ENCODE measurements around the gene GJA5. TPM values are rescaled to one million over a fixed set of nuclear protein-coding genes. Genes with fewer than 3 reads are reported as not detected.
A peak's percentile ranks its signal among the peaks of the same experiment; 100 is the strongest.

GJA5 gene
- total and polyA plus RNA-seq, 3 experiments from 2014 or later = not detected

DNA sequence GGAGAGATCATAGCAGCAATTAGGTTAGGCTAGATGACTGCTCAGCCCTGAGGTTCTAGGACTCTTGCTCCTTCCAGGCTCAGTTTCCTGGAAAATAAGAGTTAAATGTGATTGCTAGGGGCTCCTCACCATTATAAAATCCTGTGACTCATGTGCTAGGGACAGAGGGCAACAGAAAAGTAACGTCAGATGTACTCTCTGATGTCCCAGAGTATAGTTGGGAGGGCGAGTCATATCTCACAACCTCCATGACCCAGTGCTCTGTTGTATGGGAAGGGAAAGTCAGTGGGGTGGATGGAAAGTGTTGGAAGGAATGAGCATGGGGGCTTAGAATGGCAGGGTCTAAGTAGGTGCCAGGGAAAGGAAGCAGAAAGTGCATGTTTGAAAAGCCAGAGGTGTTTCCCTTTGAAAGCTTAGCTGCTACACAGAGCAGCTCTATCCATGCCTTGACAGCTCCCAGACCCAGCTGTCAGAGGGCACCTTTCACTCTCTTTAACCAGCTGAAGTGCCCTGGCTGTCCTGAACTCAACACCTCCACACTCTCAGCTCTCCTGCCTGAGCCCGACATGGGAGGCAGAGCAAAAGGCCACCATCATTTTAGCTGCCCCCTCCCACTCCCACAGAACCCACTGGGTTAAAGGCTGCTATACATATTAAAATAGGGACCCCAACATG lies 11.6 kb downstream of the GJA5 start:
- Histone ChIP-seq H3K4me3 (ENCODE audit: low read length) (no peak overlapping the region), H3K36me3 (ENCODE audit: insufficient read depth, low read length) (no peaks in the 10 kb centered on the region), H3K27ac (ENCODE audit: low read depth, low read length) (no peak overlapping the region), H3K9me3 (ENCODE audit: low read length) (no peaks in the 10 kb centered on the region), H3K27me3 (ENCODE audit: insufficient read depth, low read length, poor library complexity, severe bottlenecking) (no peaks in the 10 kb centered on the region), H3K4me1 (ENCODE audit: insufficient read depth, low read length) (no peaks in the 10 kb centered on the region)
- Mint-ChIP-seq H3K27me3 (peaks cover 7 to 9% of the 10 kb centered on the region in 2 donors), H3K36me3 (peaks cover 0 to 3% (median 0%) of the 10 kb centered on the region in 3 donors), H3K4me3 (no peak overlapping the region), H3K27ac (no peak overlapping the region), H3K9me3 (no peaks in the 10 kb centered on the region), H3K4me1 (no peaks in the 10 kb centered on the region)
- no peak for DNase-seq
- CTCF ChIA-PET = no interaction called here
- POLR2A ChIA-PET = no interaction called here

GRCh38 chr1:147747966-147748365 lies 12.4 kb downstream of the GJA5 start:
- H3K27ac ChIP-seq (ENCODE audit: low read depth, low read length) = no peak overlapping the region
- POLR2A ChIA-PET = no interaction called here
- no peak overlapping the region for H3K4me3 Mint-ChIP-seq
- H3K4me3 ChIP-seq (ENCODE audit: low read length) = no peak overlapping the region
- no peaks in the 10 kb centered on the region for H3K9me3 Mint-ChIP-seq
- H3K27me3 Mint-ChIP-seq = peaks cover 8 to 9% of the 10 kb centered on the region in 2 donors
- CTCF ChIA-PET = no interaction called here
- no peaks in the 10 kb centered on the region for H3K4me1 Mint-ChIP-seq
- no peaks in the 10 kb centered on the region for H3K9me3 ChIP-seq (ENCODE audit: low read length)
- no peak for DNase-seq
- H3K36me3 ChIP-seq (ENCODE audit: insufficient read depth, low read length) = no peaks in the 10 kb centered on the region
- H3K4me1 ChIP-seq (ENCODE audit: insufficient read depth, low read length) = no peaks in the 10 kb centered on the region
- no peak overlapping the region for H3K27ac Mint-ChIP-seq
- no peaks in the 10 kb centered on the region for H3K27me3 ChIP-seq (ENCODE audit: insufficient read depth, low read length, poor library complexity, severe bottlenecking)
- H3K36me3 Mint-ChIP-seq = peaks cover 0 to 3% (median 0%) of the 10 kb centered on the region in 3 donors

GRCh38 chr1:147745271-147745670 lies 15.1 kb downstream of the GJA5 start:
- Histone ChIP-seq H3K27me3 (ENCODE audit: insufficient read depth, low read length, poor library complexity, severe bottlenecking) (no peaks in the 10 kb centered on the region), H3K4me1 (ENCODE audit: insufficient read depth, low read length) (no peaks in the 10 kb centered on the region), H3K4me3 (ENCODE audit: low read length) (no peak overlapping the region), H3K36me3 (ENCODE audit: insufficient read depth, low read length) (no peaks in the 10 kb centered on the region), H3K9me3 (ENCODE audit: low read length) (no peaks in the 10 kb centered on the region), H3K27ac (ENCODE audit: low read depth, low read length) (no peak overlapping the region)
- Mint-ChIP-seq H3K27me3 (peaks cover 7 to 13% of the 10 kb centered on the region in 2 donors), H3K4me3 (no peak overlapping the region), H3K9me3 (no peaks in the 10 kb centered on the region), H3K36me3 (no peaks in the 10 kb centered on the region), H3K4me1 (no peaks in the 10 kb centered on the region), H3K27ac (no peak overlapping the region)
- no peak for DNase-seq
- ChIA-PET POLR2A (no interaction called here), CTCF (no interaction called here)

- ChIA-PET CTCF (no interaction called here), POLR2A (no interaction called here)
- Histone ChIP-seq H3K27me3 (ENCODE audit: insufficient read depth, low read length, poor library complexity, severe bottlenecking) (no peaks in the 10 kb centered on the region), H3K27ac (ENCODE audit: low read depth, low read length) (no peak overlapping the region), H3K4me3 (ENCODE audit: low read length) (no peak overlapping the region), H3K4me1 (ENCODE audit: insufficient read depth, low read length) (no peaks in the 10 kb centered on the region), H3K9me3 (ENCODE audit: low read length) (no peaks in the 10 kb centered on the region), H3K36me3 (ENCODE audit: insufficient read depth, low read length) (no peaks in the 10 kb centered on the region)
- Mint-ChIP-seq H3K36me3 (no peaks in the 10 kb centered on the region), H3K27ac (no peak overlapping the region), H3K9me3 (no peaks in the 10 kb centered on the region), H3K4me1 (peaks cover 0 to 2% (median 0%) of the 10 kb centered on the region in 3 donors), H3K27me3 (peaks cover 5 to 13% of the 10 kb centered on the region in 2 donors), H3K4me3 (no peak overlapping the region)
- DNase-seq = no peak
Measured at GRCh38 chr1:147741065-147741464, 19.3 kb downstream of the GJA5 start.

DNA sequence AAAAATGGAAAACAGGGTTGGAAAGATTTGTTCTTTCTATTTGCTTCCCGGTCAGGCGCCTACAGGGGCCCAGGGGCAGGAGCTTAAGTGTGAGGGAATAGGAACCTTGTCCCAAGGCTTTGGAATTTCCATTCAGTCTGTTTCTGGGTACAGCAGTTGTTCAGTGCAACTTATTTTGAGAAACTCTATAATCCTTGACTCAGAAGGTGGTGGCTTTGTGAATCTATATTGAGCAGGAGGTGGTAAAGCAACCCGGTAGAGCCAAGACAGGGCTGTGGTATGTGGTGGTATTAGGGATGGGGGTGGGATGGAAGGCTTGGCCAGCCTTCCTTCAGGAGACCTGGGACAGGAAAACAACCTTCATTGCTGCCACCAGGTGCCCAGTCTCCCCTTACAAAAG lies 20.0 kb downstream of the GJA5 start:
- DNase-seq = no peak
- Histone ChIP-seq H3K4me1 (ENCODE audit: insufficient read depth, low read length) (no peaks in the 10 kb centered on the region), H3K4me3 (ENCODE audit: low read length) (no peak overlapping the region), H3K36me3 (ENCODE audit: insufficient read depth, low read length) (no peaks in the 10 kb centered on the region), H3K27ac (ENCODE audit: low read depth, low read length) (no peak overlapping the region), H3K27me3 (ENCODE audit: insufficient read depth, low read length, poor library complexity, severe bottlenecking) (no peaks in the 10 kb centered on the region), H3K9me3 (ENCODE audit: low read length) (no peaks in the 10 kb centered on the region)
- no peak overlapping the region for H3K4me3 Mint-ChIP-seq
- H3K27ac Mint-ChIP-seq = no peak overlapping the region
- H3K4me1 Mint-ChIP-seq = peaks cover 4 to 7% (median 4%) of the 10 kb centered on the region in 3 donors
- no peaks in the 10 kb centered on the region for H3K36me3 Mint-ChIP-seq
- peaks cover 5 to 13% of the 10 kb centered on the region in 2 donors for H3K27me3 Mint-ChIP-seq
- ChIA-PET CTCF (no interaction called here), POLR2A (no interaction called here)
- H3K9me3 Mint-ChIP-seq = no peaks in the 10 kb centered on the region

- H3K9me3 ChIP-seq (ENCODE audit: low read length) = no peaks in the 10 kb centered on the region
- Mint-ChIP-seq H3K27me3 (peaks cover 4 to 8% of the 10 kb centered on the region in 2 donors), H3K36me3 (no peaks in the 10 kb centered on the region), H3K9me3 (peaks cover 0 to 2% (median 0%) of the 10 kb centered on the region in 5 donors), H3K4me3 (no peak overlapping the region), H3K4me1 (peaks cover 13 to 18% (median 16%) of the 10 kb centered on the region in 3 donors), H3K27ac (peak overlapping the region in 1 of 8 donors; percentile 11)
- H3K4me3 ChIP-seq (ENCODE audit: low read length) = no peak overlapping the region
- no peaks in the 10 kb centered on the region for H3K27me3 ChIP-seq (ENCODE audit: insufficient read depth, low read length, poor library complexity, severe bottlenecking)
- no peaks in the 10 kb centered on the region for H3K36me3 ChIP-seq (ENCODE audit: insufficient read depth, low read length)
- ChIA-PET CTCF (no interaction called here), POLR2A (no interaction called here)
- no peak overlapping the region for H3K27ac ChIP-seq (ENCODE audit: low read depth, low read length)
- no peaks in the 10 kb centered on the region for H3K4me1 ChIP-seq (ENCODE audit: insufficient read depth, low read length)
- DNase-seq = no peak
Measured at GRCh38 chr1:147738739-147739476, 21.5 kb downstream of the GJA5 start.

DNA sequence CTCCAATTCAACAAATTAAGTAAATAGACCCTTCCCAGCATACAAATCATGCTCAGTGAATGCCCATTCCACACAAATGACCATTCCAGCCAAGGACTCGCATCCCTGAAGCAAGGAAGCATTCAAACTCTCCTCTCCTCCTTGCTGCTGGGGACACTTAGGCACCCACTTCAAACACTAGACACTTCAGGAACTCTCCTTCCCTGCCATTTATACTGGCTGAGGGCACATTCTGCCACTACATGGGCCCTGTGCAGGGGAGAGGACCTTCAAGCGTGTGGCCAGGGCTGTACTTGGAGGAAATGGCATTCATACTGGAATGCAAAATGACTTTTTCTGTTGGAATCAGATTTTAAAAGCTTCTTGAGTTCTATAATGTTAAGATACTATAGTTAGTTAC lies 22.3 kb downstream of the GJA5 start:
- Mint-ChIP-seq H3K27me3 (peaks cover 3 to 8% of the 10 kb centered on the region in 2 donors), H3K36me3 (no peaks in the 10 kb centered on the region), H3K4me3 (no peak overlapping the region), H3K4me1 (peaks cover 13 to 18% (median 16%) of the 10 kb centered on the region in 3 donors), H3K9me3 (peaks cover 0 to 2% (median under 1%) of the 10 kb centered on the region in 5 donors), H3K27ac (no peak overlapping the region)
- H3K36me3 ChIP-seq (ENCODE audit: insufficient read depth, low read length) = no peaks in the 10 kb centered on the region
- POLR2A ChIA-PET = no interaction called here
- H3K27ac ChIP-seq (ENCODE audit: low read depth, low read length) = no peak overlapping the region
- H3K4me3 ChIP-seq (ENCODE audit: low read length) = no peak overlapping the region
- H3K4me1 ChIP-seq (ENCODE audit: insufficient read depth, low read length) = no peaks in the 10 kb centered on the region
- H3K9me3 ChIP-seq (ENCODE audit: low read length) = no peaks in the 10 kb centered on the region
- no peak for DNase-seq
- CTCF ChIA-PET = no interaction called here
- no peaks in the 10 kb centered on the region for H3K27me3 ChIP-seq (ENCODE audit: insufficient read depth, low read length, poor library complexity, severe bottlenecking)

DNA sequence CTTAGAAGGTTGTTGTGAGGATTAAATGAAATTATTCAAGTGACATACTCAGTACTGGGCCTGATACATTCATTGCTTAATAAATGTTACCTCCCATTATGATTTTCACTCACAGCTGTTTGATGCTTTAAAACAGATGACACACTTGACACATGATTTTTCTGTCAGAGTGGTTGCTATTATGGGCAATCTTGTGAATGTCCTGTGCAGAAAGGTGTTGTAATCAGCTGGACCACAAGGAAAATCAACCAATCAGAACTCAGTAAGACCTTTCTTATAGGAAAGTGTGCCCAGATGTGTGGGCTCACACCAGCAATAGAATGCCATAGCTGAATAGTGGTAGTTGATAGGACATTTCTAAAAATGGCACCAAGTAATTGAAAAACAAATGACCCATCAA lies 23.5 kb downstream of the GJA5 start:
- H3K4me3 Mint-ChIP-seq = no peak overlapping the region
- H3K27ac Mint-ChIP-seq = no peak overlapping the region
- ChIA-PET POLR2A (no interaction called here), CTCF (no interaction called here)
- no peak for DNase-seq
- H3K36me3 Mint-ChIP-seq = peaks cover 0 to 5% (median 0%) of the 10 kb centered on the region in 3 donors
- H3K27me3 Mint-ChIP-seq = peaks cover 10 to 14% of the 10 kb centered on the region in 2 donors
- Histone ChIP-seq H3K4me3 (ENCODE audit: low read length) (no peak overlapping the region), H3K36me3 (ENCODE audit: insufficient read depth, low read length) (no peaks in the 10 kb centered on the region), H3K27ac (ENCODE audit: low read depth, low read length) (no peak overlapping the region), H3K9me3 (ENCODE audit: low read length) (no peaks in the 10 kb centered on the region), H3K27me3 (ENCODE audit: insufficient read depth, low read length, poor library complexity, severe bottlenecking) (no peaks in the 10 kb centered on the region), H3K4me1 (ENCODE audit: insufficient read depth, low read length) (no peaks in the 10 kb centered on the region)
- H3K4me1 Mint-ChIP-seq = peaks cover 13 to 18% (median 16%) of the 10 kb centered on the region in 3 donors
- H3K9me3 Mint-ChIP-seq = peaks cover 0 to 4% (median 1%) of the 10 kb centered on the region in 5 donors
